ENCODE data around the gene ZIC5. TPM values are rescaled to one million over a fixed set of nuclear protein-coding genes. Genes with fewer than 3 reads are reported as not detected.

Gene ZIC5
- total RNA-seq, 1 donor from 2014 or later: not detected

DNA sequence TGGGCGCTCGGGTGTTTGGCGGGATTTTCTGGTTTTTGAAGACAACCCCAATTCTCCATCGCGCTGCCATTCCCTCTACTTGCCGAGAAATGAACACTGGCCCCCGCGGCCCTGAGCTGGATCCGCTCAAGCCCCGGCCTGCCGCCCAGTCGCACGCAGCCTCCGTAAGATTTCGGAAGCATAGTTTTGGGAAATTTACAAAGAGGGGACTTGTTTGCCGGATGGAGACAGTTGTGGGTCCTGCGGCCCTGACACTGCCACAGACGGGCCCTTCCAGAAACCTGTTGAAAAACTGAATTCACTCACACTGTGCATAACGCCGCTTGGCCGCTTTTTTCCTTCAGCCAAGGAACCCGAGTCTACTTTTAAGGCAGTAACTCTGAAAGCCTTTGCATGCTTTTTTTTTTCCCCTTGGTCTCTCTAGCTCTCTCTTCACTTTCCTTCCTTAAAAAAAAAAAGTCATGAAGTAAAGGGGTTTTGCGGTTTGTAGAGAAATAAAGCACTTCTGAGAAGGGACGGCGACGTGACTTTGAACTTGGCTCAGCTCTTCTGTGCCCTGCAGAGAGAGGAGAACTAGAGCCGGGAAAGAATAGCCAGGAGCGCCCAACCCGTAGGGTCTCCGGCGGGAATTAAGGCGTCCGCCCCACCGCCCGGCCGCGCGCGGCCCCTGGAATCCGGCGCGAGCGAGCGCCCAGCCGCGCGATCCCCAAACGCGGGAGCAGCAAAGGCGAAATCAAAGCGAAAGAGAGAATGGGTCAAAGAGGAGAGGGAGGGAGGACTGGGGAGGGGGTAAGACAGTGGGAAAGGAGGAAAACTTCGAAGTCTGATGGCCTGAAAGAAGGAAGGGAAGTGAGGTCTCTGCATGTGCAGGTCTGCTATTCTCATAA, 6.6 kb upstream of the ZIC5 start:
- intact Hi-C loops (cut with DNase I): no loop called here
- DNase-seq: no peak
- ATAC-seq (ENCODE audit: poor library complexity): no peak

DNA sequence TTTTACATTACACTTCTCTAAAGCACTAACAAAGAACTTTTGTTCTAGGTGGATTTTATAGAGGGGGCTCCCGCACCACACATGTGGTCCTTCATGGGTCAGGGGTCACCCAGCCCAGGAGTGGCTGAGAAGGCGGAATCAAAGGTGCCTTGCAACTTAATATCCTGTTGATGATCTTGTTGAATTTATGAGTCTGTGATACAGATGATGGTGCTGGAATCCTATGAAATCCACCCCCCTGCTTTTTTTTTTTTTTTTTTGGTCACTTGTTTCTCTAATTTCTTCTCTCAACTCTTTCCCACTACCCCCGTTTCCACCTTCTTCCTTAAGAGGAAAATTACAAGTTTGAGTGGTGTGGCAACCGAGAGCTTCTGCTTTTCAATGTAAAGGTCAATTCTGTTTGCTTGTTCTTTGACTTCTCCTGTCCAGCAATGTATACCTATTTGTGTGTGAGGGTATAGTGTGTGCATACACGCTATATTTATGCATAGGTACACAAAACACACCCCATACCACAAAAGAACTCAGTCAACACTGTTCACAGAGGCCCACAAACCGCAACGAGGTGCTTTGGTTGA, 5.9 kb upstream of the ZIC5 start:
- DNase-seq (no peak), ATAC-seq (ENCODE audit: poor library complexity) (no peak)
- intact Hi-C loops (cut with DNase I): no loop called here

DNA sequence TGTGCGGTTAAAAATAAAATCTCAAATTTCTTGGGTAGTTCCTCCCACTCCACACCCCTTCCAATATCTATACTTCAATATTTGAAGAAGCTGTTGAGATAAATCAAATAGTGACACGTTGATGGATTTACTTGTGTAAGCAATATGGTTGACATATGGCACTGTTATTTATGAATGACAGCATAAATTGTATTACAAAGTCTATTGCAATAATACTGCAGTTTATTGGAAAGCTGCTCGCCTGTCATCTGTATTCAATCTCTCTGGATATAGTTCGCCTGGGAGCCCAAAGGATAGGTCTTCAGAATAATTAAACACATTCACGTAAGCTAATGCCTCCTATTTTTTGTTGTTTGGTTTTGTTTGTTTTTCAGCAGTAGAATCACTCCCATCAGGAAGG, 5.0 kb upstream of the ZIC5 start:
- DNase-seq (no peak), ATAC-seq (ENCODE audit: poor library complexity) (no peak)
- intact Hi-C loops (cut with DNase I): no loop called here

DNA sequence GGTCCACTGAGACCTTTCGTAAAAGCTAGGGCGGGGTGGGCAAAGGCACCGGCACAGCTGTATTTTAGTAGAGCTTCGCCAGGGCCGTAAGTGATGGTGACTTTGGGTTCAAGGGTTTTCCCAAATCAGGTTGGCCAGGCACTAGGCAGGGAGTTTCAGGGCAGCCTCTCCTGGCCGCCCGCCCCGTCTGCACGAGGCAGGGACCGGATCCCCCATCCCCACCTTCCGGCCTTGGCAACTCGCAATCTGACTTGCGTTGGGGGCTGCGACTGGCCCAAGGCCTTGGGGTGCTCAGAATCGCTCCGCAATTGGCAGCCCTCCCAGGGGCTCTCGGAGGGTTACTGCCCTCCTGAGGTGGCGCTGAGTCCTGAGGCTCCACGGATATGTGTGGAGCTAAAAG, 4.1 kb upstream of the ZIC5 start:
- intact Hi-C loops (cut with DNase I): no loop called here
- ATAC-seq (ENCODE audit: poor library complexity) (no peak), DNase-seq (no peak)

DNA sequence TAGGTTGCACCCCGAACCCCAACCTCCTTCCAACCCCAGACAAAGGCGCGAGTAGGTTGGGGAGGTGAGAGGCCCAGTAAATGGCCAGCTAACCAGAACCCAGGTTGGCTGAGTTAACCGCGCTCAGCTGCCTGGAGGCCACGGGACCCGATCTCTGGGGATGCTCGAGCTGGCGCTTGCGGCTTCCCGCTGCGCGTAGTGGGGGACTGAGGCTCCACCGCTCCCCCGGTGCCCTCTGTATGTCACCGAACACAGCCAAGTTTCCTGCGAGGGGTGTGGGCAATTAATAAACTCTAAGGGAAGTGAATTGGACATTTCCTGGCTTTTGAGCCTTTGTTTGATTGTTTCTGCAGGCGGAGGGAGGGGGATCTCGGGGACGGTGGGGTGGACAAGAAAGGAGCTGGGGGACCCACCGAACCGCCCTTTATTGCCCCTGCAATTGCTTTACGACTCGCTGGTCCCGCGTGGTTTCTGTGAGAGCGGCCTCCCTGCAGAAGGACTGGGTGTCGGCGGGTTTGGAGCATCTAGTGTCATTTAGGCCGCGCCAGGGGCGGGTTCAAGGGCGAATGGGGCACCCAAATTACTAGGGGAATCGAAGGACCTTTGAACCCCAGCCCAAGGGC, 3.5 kb upstream of the ZIC5 start:
- intact Hi-C loops (cut with DNase I): no loop called here
- DNase-seq (no peak), ATAC-seq (ENCODE audit: poor library complexity) (no peak)

DNA sequence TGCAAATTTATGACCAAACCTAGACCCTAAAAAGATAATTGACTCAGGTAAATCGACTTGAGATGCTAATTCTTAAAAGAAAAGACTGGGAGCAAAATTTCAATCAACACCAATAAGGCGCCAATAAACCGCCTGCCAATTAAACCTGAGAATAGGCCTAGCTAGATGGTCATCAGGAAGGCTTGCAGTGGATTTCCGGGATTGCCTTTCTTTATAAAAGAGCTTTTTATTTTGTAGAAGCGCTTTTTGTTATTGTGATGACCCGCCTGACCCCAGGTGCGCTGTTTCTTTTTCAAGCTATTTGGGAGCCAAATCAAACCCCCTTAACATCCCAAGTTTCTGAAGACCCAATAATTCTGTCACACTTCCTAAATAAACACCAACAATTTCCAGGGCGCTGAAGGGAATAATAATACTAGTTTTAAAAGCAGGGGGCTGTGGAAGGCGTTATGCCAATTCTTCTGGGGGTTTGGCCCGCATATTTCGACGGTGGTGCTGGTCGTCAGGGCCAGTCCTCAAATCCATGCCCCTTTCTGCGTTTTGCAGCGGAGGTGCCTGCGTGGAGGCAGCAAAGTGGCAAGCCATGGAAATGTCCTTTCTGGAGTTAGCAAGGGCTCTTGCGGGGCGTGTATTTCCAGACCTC, 2.9 kb upstream of the ZIC5 start:
- DNase-seq (no peak), ATAC-seq (ENCODE audit: poor library complexity) (no peak)
- intact Hi-C loops (cut with DNase I): no loop called here

DNA sequence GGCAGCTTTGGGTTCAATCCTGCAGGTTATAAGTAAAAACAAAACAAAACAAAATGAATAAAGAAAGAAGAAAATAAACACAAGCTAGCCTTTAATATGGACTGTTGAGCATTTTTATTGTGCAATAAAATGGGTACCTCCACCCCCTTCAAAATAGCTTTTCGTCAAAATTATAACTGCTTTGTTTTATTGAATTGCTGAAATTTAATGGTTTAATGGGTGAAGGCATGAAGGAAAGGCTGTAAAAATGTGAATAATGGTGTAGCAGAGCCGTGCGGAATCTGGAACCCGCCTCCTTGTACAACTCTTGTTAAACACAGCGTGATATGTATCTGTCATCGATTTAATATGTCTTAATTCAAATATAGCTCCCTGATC, 2.2 kb upstream of the ZIC5 start:
- no peak for DNase-seq
- intact Hi-C loops (cut with DNase I): no loop called here
- no peak for ATAC-seq (ENCODE audit: poor library complexity)

DNA sequence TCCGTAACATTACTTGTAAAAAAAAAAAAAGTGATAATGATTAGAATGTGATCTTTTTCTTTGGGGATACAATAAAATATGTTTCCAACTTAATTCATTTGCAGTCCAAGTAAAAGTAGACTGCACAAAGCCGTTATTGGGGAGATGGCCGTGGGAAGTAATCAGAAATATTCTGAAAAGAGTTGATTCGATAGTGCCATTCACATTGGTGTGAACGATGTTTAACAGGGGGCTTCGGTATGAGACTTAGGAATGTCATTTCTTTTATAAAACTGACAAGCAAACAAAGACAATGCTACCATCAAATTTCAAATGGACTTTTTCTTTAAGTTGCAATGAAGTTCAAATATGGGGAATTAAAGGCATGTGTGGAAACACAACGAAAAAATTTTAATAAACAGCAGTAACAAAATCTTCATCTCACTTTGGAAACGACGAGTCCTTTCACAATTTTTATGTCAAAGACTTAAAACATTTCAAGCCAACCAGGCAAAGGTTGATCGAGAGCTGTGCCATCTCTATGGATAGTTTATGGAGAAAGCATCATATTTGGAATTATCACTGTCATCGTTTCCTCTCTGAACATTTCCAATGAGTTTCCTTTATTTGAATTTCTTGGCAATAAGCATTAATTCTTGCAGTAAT, 1.7 kb upstream of the ZIC5 start:
- no peak for DNase-seq
- no peak for ATAC-seq (ENCODE audit: poor library complexity)
- intact Hi-C loops (cut with DNase I): no loop called here

DNA sequence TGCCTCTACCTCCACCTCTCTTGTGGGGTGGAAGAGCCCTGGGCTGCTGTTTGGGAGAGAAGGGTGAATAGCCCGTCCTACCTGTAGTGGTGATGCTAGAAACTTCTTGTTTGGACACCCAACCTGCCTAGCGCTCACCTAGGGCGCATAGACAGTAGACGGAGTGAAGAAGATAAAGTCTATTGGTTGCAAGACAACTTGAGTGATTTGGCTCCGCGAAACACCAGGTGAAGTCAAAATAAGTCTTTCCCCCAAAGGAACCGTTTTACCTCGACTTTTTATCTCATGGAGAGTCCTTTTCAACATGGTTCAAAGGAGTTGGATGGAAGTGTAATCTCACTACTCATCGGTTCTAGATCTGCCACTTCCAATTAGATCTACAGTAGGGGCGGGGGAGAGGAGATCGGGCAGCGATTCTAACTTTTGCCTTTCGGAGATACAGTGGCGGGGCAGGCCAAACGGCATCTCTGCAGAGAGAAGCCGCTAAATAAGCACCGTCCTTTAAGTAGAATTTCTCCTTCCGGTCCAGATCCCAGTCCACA, 694 bp upstream of the ZIC5 start:
- DNase-seq: no peak
- intact Hi-C loops (cut with DNase I): no loop called here
- no peak for ATAC-seq (ENCODE audit: poor library complexity)

DNA sequence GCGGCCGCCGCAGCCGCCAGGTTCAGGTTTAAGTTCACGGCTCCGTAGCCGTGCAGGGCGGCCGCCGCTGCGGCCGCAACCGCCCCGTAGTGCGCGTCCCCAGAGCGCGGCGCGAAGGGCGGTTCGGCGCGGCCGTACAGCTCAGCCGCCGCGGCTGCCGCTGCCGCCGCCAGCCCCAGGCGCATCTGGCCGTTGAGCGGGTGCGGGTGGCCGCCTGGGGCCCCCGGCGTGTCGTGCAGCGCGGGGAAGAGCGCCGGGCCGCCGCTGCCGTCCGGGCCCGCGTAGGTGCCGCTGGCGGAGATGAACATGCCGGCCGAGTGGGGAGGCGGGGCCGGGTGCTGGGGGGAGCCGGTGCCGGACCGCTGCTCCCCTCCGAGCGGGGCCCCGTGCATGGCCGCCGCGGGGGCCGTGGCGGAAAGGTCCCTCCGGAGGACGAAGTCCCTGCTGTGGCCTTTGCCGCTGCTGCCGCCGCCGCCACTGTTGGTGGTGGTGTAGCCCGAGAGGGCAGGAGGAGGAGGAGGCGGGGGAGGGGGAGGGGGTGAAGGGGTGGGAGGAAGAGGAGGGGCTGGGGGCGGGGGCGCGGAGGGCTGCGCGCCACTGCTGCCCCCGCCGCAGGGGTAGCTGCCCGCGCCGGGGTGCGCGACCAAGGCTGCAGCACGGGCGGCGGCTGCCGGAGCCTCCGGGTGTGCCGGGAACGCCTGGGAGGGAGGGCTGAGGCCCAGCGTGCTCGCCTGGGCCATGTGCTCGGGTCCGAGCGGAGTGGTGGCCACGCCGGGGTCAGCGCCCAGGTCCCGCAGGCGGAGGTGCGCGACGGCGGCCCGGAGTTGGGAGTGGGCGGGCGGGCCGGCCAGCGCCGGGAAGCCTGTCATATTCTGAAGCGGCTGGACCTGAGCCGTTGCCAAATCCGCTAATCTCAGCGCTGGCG, 654 bp downstream of the ZIC5 start:
- ATAC-seq (ENCODE audit: poor library complexity) (no peak), DNase-seq (no peak)
- intact Hi-C loops (cut with DNase I): no loop called here

DNA sequence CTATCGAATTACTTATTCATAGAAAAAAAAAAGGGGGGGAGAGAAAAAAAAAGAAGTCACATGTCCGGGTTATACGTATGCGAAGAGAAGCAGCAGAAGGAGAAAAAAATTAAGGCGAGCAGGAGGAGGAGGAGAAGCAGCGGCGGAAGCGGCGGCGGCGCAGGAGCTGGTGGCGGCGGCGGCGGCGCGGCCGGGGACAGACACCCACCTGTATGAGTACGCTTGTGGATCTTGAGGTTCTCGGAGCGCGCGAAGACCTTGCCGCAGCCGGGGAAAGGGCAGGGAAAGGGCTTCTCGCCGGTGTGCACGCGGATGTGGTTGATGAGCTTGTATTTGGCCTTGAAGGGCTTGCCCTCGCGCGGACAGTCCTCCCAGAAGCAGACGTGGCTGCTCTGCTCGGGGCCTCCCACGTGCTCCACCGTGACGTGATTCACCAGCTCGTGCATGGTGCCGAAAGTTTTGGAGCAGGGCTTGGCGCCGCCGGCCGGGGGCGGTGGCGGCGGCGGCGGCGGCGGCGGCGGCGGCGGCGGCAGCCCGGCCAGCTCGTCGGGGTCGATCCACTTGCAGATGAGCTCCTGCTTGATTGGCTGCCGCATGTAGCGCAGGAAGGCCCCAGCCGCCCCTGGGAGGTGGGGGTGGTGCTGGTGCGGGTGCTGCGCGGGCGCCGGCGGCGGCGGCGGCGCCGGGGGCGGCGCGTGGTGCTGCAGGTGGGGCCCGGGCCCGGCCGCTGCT, 1.5 kb downstream of the ZIC5 start:
- no peak for ATAC-seq (ENCODE audit: poor library complexity)
- intact Hi-C loops (cut with DNase I): no loop called here
- DNase-seq: no peak

DNA sequence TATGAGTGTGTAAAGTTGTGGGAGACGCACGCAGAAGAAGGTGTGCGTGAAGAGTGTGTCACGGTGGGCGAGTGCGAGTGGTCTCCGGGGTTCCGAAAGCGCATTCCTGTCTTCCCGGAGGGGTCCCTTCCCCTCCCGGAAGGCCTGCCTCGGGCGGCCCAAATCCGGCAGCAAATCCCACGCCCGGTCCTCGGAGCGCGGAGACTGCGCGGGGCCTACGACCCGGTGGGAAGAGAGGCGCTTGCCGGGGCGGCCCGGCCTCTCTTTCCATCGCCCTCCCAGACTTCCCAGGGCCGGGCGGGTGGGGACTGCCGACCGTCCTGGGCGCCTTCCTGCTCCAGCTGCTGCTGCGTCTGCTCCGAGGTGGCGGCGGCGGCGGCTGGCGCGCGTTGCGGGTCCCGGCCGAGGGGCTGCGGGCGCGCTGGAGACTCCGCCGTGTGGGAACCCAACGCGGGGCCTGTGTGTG, 2.1 kb downstream of the ZIC5 start:
- DNase-seq: no peak
- intact Hi-C loops (cut with DNase I): no loop called here
- ATAC-seq (ENCODE audit: poor library complexity): no peak

DNA sequence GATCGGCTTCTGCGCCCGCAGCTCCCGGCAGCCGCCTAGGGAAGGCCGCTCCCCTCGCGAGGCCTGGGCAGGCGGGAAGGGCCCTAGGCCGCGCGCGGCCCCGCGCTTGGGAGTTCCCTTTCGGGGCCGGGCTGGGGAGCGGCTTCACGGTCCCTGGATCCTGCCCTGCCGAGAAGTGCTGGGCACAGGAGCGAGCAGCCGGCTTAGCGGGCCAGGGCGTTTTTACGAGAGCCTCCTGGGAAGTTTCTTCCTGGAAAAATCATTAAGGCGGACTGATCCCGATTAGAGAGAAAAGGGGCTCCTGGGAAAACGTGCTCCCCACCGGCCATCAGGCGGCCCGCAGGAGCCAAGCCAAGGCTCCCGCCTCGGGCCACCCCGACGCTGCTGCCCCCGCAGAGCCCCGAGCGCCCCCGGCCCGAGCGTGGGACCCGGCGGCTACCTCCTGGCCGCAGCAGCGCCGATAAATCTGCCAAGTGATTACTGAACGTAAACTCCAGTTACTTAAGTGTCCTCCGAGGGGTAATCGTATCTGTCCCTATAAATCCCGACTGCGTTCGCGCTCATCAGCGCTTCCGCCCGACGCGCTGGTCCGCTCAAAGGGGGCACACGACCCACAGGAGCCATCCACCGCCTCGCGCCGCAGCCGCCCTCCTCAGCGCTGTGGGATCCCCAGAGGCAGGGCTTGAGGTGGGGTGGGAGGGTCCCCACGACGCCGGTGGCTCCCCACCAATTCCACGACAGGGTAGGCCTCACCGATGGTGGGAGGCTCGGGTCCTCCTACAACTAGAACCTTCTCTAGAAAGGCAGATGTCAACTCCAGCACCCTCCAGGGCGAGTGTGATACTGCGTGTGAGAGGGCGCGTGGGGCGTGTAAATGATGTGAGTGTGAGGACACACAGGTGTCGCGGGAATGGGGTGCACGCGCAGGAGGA, 2.8 kb downstream of the ZIC5 start:
- ATAC-seq (ENCODE audit: poor library complexity): peak; percentile 27
- intact Hi-C loops (cut with DNase I): no loop called here

DNA sequence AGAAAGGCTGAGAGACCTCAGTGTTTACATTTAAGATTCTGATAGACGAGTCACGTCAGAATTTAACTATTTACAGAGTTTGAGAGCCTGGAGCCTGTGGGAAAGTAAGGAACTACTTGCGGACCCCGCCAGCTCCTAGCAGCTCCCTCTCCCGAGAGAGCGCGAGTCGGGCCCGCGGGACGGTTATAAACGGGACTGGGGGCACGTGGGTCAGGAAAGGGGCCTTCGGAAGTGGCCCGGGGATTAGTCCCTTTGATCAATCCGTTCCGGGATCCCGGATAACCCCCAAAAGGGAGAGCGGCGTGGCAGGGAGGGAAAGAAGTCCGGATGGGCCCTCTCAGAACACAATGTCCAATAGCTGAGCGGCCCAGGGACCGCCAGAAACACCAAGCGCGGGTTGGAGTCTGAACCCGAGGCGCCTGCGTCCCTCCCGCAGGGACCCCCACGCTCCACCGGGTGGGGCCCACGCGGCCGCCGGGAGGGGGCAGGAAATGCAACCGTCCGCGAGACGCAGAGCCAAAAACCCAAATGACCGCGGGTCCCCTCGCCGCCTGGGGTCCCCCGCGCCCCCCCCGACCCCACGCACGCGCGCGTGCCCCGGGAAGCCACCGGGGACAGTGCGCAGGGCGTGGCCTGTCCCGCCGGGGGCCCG, 3.6 kb downstream of the ZIC5 start:
- DNase-seq: no peak
- intact Hi-C loops (cut with DNase I): no loop called here
- no peak for ATAC-seq (ENCODE audit: poor library complexity)

More for the DNA sequence above, 2.8 kb downstream of the ZIC5 start:
- DNase-seq: no peak

DNA sequence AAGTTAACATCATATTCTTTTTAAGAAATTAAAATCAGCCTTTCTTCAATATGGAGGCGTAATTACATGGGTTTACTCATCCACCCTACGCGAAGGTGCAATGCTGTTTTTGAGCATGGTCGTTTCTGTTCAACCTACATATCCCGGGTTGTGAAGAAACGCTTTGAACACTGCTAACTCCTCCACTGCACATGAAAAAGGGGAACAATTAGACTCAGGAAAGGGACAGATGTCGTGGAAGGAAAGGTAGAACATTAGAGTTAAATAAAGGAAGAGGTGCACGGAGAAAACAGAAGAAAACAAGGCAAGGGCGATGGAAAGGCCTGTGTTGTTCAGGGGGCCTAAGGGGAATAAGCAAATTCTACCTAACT, 4.1 kb downstream of the ZIC5 start:
- DNase-seq (no peak), ATAC-seq (ENCODE audit: poor library complexity) (no peak)
- intact Hi-C loops (cut with DNase I): no loop called here
